Measurements from ENCODE around the gene ABHD1.

DNA sequence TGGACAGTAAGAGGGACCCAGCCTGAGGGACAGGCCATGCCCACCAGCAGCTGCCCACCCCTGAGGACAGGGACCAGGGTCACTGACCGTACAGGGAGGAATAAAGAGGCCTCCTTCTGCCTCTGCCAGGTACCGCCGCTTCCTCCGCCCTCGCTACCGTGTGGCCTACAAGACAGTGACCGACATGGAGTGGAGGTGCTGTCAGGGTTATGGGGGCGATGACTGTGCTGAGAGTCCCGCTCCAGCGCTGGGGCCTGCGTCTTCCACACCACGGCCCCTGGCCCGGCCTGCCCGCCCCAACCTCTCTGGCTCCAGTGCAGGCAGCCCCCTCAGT is 43.0 kb upstream of the ABHD1 start:
- no peak for TF ChIP-seq CTCF (IDR thresholded peaks at IDR 0.05; ENCODE audit: insufficient read depth, low read length)
- TF ChIP-seq POLR2AphosphoS5 (IDR thresholded peaks at IDR 0.05; ENCODE audit: low read depth): no peak
- no peak for TF ChIP-seq REST (IDR thresholded peaks at IDR 0.05; ENCODE audit: insufficient replicate concordance, low read depth)
- no peak for TF ChIP-seq GABPA (IDR thresholded peaks at IDR 0.05; ENCODE audit: low read depth)
